ENCODE results near the gene FARP1.

GRCh38 chr13:98413796-98414195 is 270.9 kb downstream of the FARP1 start:
- TF ChIP-seq CTCF (IDR thresholded peaks at IDR 0.05; ENCODE audit: insufficient read depth, low read depth, low read length) (no peak), EZH2 (IDR thresholded peaks at IDR 0.05; ENCODE audit: insufficient read depth, low read length) (no peak)

Measured in astrocyte (in vitro differentiated cells and primary cell).